Kidney capillary endothelial cell (primary cell): ENCODE data around the gene RUVBL1.
A peak's percentile ranks its signal among the peaks of the same experiment; 100 is the strongest.

Experiments
- DNase-seq: peaks from one replicate; pipeline ENCODE4 v3.0.0-alpha.2; 2018; ENCODE audit warnings: low spot score

RUVBL1 gene

DNA sequence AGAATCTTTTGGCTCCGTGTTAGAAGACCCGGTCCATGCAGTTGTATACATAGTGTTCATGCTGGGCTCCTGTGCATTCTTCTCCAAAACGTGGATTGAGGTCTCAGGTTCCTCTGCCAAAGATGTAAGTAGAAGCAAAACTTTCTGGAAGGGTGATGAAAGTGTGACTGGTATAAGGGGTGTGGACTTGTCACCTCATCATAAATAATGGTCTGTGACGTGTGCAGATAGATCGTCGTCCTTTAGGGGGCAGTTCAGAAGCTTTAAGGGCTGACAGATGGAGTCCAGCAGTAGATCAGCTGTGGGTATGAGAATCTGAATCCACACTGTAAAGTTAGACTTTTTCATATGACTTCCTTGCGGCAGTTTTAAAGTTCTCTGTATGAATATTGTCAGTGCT, 56.1 kb downstream of the RUVBL1 start:
- no peak for DNase-seq

DNA sequence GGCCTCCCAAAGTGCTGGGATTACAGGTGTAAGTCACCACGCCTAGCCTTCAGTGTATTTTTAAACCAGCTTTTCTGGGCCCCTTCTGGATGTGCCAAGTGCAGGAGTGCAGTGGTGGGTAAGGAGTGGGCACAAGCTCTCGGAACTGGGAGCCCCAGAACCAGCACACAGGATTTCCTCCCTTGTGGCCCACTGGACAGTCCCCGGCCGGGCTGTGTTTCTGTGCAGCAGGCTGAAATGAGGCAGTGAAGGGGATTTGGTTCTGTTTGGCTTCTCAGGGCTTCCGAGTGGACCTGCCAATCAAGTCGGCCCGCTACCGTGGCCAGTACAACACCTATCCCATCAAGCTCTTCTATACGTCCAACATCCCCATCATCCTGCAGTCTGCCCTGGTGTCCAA, 56.9 kb downstream of the RUVBL1 start:
- DNase-seq = no peak

DNA sequence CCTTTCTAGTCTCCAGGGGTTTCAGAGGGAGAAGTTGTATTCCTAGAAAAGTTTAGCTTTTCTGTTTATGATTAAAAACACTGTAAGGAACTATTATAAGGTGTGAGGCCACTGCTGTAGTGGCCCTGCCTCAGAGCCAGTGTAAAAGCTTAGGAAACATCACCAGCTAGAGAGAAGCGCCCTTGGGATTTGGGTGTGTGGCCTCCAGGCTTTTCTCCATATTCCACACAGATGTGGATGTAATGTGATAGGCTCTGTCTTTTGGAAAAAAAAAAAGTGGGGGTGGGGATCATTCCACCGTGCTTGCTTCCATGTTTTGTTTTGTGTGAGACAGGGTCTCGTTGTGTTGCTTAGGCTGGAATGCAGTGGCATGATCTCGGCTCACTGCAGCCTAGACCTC, 57.5 kb downstream of the RUVBL1 start:
- DNase-seq = no peak

GRCh38 chr3:128064962-128065361, 58.6 kb downstream of the RUVBL1 start:
- DNase-seq = no peak

DNA sequence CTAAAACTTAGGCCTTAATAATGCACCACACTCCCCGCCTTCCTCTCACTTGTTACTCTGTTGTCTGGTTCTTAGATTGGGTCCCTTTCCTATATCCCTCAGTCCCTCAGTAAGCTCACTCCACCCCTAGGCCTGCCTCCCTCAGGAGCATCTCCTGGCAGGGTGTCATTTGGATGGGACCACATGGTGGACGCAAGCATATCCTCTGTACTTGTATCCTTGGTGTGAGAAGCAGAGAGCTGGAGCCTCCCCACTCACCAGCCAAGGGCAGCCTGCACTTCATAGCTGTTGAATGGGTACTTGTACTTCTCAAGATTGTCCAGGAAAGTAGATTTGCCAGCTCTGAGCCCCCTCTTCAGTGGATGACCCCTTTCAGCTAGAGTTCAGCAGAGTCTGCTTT, 59.7 kb downstream of the RUVBL1 start:
- no peak for DNase-seq

DNA sequence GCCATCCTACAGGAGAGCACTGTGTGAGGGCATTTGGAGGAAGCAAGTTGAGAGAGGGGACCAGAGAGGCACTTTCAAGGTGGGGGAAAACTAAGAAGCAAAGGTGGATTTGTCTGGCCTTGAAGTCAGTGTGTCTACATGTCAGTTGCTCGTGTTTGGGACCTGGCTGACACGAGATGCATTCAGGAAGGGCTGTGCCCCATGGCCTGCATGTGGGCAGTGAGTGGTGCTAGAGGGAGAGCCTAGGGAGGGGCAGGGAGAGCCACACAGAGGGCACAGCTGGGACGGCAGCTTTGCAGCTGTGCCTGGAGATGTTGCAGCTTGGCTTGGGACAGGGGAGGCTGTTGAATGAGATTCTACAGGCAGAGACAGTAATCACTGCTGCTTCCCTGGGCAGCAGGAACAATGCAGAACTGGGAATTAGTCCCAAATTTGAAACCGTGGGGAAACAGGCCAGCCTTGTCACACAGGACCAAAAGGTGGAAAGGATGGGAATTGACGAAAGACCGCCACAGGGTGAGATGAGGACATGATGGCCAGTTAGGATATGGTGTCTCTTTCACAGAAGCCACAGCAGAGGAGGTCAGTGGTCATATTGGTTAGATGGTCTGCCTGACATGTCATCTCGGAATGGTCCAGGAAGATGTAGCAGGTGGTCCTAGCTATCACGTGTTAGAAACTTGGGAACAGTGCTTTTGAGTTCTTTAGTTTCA, 61.4 kb downstream of the RUVBL1 start:
- no peak for DNase-seq

DNA sequence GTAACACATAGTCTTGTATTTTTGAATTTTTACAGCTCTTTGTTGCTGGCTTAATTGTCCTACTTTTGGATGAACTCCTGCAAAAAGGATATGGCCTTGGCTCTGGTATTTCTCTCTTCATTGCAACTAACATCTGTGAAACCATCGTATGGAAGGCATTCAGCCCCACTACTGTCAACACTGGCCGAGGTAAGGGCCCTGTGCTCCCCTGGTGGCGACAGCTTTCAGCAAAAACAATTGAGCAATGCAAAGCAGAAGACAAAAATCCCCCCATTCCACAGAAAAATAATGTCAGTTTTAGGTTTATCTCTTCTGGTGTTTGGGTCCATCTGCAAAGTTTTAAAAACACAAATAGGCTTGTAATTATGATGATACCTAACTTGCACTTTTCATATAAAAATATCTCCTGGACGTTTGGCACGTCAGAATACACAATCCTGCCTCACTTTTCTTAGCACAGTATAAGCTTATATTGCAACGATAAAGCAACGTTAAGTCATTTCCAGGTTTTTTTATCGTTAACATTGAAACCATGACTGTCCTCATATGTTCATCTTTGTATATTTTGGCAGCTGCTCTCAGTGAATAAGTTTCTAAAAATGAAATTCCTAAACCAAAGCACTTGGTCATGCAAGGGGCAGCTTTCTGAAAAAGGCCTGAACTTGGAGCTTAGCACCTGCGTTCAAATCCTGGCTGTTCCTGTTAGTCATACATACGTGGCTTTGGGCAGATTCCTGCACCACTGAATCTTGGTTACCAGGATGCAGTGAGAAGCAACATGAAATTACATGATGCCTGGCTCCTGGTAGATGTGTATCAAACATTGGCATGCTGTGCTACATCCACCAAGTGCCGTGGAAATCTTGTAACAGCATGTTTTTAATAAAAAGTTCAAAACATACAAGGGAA, 62.9 kb downstream of the RUVBL1 start:
- DNase-seq = no peak

DNA sequence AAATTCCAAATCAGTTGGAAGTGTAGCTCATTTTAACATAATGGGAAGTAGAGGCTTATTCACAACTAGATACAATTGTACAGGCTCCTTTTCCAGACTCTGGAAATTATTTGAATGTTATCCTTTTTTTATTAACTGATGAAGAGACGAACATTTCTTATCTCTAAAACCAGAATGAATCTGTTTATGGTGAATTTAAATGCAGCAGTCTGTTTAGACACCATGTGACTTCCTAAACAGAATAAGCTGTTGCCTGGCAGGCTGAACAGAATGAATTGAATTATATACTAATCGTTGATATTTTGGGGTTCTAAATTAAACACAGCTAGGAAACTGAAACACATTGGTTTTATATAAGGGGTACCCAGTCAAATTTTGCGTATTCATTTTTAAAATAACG, 67.4 kb downstream of the RUVBL1 start:
- no peak for DNase-seq

DNA sequence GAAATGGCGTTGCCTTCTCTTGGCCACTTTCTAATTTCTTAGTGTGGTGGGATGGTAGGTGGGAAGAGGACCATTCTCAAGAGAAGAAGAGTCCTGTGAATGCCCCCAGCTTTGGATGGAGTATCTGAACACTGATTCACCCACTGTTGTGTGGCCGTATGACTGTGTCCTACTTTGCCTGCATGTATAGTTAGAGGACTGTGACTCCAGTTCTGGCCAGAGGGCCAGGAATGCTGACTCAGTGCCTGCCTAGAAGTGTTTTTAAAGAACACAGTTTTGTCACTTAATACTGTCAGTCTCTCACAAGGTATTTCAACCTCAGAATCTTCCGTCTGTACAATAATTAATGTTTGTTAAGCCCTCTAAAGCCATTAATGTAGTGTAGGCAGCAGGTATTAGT, 69.2 kb downstream of the RUVBL1 start:
- peak; percentile 51 for DNase-seq

DNA sequence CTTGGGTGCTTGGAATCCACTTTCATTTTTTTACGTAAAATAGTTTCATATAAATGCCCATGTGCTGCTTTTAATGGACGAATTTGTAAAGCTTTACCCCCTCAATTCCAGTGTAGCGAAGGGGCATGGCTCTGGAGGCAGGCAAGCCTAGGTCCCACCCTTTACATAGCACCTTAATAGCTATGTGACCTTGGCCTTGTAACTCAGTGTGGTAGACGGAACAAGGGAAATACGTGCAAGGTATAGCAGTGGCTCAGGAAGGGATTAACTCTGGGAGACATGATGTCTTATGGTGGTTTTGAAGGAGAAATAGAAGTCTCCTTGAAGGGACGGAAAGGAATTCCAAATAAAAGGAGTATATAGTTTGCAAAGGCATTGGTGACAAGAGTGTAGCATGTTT, 70.0 kb downstream of the RUVBL1 start:
- no peak for DNase-seq

- DNase-seq = no peak
Observed at GRCh38 chr3:128052595-128053351, 70.8 kb downstream of the RUVBL1 start.

DNA sequence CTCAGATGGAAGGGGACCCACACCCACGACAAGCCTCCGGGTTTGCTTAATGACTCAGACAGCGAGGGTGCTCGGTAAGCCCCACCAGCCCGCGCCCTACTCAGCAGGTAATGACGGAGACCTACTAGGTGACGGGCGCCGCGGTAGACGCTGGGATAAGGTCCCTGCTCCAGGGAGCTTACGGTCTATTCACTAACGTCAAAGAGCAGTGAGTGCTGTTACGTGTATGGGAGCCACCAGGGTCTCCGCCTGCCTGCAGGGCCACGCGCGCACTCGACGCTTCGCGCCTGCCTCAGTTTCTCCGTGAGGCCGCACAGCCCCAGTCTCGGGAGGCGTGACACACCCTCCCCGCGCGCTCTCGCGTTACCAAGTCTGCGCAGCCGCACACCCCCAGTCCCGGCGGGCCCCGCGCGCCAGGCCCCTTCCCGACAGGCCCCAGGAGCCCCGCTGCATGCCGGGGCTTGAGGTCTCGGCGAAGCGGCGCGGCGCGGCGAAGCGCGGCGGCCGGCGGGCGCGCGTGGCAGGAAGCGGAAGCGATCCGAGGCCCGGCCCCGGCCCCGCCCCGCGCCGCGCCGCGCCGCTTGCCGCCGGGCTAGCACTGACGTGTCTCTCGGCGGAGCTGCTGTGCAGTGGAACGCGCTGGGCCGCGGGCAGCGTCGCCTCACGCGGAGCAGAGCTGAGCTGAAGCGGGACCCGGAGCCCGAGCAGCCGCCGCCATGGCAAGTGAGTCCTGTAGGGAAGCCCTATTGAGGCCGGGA, 71.6 kb downstream of the RUVBL1 start, which contains the start of gene SEC61A1:
Gene SEC61A1, plus strand, starts transcription at position 601 of the 758 bp plus-strand sequence. Its CDS starts 116 bp downstream, at position 717.
- peak; percentile 91 for DNase-seq

DNA sequence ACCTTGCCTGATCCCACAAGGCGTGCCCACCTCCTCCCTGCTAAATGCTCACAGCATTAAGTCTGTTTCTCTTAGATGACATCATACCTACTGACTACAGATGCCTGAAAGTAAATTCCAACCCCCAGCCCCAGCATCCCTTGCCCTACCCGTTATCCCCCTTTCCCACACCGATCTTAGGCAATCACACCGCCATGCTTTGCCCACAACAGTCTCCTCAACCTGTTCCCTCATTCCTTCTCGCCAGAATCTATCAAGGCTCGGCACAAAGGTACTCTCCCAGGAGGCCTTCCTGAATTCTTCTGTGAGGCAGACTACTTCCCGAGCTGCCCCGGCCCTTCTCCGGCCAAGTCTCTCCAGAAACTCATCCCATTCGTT, 72.2 kb downstream of the RUVBL1 start:
- no peak for DNase-seq

GRCh38 chr3:128050597-128050996, 73.0 kb downstream of the RUVBL1 start:
- no peak for DNase-seq

DNA sequence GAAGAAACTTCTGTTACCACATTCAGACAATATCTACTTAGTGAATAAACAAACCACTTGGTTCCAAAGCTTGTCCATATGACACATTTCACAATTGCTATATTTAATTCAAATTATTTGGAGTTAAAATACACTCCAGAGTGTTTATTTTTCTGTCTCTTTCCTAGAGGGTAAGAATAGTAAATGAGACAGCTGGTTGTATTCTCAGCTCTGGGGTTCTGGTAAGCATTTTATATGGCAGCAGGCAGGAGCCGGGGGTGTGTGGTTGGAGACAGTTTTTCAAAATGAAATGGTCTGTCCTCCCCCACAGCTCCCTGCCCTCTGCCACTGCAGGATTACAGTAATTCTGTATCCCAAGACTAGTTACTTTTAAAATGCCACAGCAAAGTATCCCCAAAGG, 82.3 kb downstream of the RUVBL1 start:
- DNase-seq = no peak

- no peak for DNase-seq
Observed at GRCh38 chr3:128040660-128041059, 83.0 kb downstream of the RUVBL1 start.

DNA sequence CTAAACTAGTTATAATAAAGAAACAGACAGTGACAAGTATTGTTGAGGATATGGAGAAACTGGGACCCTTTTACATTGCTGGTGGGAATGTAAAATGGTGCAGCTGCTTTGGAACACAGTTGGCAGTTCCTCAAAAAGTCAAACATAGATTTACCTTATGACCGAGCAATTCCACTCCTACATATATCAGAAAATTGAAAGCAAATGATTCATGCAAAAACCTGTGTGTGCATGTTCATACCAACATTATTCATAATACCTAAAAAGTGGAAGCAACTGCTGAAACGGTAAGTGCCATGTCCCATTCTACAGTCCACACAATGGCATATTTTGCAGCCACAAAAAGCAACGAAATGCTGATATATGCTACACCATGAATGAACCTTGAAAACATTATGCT, 83.6 kb downstream of the RUVBL1 start:
- no peak for DNase-seq

DNA sequence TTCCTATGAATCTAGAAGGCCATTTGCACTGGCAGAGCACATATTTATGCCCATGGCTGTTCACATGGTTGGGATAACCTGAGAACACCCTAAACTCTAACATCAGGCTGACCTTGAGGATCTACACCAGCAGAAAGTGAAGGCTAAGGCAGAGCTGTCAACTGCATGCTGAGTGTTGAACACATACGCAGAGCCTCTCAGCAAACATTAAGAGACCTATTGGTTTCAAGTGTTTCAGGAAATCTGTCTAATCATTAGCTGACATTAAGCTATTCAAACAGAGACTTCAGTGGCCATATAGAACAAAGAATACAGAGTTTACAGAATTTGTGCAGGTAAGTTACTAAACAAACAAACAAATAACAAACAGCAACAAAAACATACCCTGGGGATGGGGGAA, 87.5 kb downstream of the RUVBL1 start:
- DNase-seq = no peak

- no peak for DNase-seq
Observed at GRCh38 chr3:128033102-128033501, 90.5 kb downstream of the RUVBL1 start.
